CMK (cell line): ENCODE data around the gene SLCO4A1.

Source experiments
- DNase-seq: peaks from one replicate; pipeline ENCODE4 v3.0.0-alpha.2; 2010; ENCODE audit warnings: low read depth

The SLCO4A1 gene

DNA sequence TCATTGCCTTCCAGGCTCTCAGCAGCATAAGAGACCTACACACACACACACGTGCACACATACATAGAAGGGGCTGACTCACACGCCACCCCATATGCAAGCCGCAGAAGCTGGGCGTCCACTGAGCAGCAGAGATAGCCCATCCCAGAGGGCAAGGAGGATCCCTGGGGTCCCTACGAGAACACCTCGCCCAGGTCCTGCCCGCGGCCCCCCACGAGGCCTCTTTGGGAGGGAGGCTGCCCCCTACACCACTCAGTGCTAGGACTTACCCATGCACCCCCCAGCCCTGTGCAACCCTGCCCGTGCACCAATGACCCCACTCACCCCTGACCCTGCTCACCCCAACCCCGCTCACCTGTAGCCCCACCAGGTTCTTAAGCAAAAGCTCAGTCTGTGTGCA, 45.8 kb downstream of the SLCO4A1 start:
- no peak for DNase-seq

DNA sequence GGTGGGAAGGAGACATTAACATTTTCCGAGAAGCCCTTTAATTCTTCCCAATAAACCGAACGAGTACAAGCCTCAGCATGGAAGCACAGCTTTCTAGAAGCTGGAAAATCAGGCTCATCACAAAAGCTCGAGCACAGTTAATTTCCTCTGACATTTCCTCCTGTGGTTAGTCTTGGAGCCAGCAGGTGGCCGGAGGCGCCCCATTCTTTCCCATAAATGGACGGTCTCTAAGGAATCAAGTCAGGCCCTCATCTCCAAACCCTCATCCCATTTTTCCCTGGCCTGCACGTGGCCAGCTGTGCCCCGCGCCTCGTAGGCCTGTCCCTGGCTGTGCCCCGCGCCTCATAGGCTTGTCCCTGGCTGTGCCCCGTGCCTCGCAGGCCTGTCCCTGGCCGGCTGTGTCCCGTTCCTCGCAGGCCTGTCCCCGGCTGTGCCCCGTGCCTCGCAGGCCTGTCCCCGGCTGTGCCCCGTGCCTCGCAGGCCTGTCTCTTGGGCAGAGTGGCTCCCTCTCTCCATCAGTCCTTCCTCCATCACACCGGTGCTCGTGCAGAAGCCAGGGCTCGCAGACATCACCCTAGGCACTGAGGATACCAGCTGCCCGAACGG, 46.7 kb downstream of the SLCO4A1 start:
- no peak for DNase-seq

DNA sequence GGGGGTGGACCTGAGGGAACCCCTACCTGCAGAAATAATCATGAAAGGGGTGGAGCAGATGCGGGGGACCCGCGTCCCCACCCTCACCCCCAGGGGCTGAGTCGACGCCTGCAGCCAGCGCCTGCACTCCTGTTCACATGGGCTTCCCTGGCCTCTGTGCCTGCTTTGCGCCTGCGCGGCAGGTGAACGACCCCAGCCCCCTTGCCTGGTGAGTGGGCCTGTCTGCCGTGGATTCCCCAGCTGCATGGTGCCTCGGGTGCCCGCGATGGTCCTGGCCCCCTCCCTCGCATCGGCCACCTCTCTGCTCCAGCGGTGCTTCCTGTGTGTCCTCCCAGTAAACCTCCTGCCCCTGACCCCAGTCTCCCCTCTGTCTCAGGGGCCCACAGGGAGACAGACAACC, 47.6 kb downstream of the SLCO4A1 start:
- no peak for DNase-seq

DNA sequence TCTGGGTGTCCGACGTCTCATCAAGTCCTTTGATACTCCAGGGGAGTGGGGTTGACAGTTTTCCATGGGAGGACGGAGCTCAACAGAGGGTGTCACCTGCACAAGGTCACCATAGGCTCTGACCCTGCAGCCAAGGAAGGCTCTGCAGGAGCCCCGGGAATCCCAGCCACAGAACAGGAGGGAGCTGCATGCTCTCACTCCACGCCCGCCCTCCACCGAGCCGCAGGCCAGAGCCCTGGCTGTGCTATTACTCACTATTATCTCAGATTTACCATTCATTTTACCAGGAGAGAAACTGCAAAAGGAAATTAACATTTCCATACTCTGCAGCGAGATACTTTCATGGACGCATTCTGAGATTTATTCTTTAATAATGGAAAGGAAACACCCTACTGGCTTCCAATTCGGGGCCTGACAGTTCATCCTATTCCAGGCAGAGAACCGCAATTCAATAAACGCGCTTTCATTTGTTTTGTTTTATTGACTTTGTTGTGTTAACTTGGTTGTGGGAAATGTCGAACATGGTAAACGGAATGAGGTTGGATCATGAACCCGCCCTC, 48.0 kb downstream of the SLCO4A1 start:
- DNase-seq = no peak

DNA sequence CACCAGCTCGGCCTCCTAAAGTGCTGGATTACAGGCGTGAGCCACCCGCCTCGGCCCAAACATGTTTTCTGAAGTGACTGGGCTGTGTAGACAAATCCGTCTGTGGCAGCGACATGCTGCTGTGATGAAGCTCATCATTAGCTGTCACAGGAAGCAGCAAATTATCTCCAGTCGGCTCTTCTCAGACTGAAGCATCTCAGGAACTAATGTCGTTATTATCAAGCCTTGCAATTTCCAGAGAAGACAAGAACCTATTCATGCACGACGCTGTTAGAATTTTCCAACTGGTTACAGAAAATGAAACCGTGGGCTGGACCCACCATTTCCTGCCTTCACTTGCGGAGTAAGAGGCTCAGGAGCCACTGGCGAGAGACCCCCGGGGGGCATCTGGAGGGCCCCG, 49.2 kb downstream of the SLCO4A1 start:
- DNase-seq = no peak

DNA sequence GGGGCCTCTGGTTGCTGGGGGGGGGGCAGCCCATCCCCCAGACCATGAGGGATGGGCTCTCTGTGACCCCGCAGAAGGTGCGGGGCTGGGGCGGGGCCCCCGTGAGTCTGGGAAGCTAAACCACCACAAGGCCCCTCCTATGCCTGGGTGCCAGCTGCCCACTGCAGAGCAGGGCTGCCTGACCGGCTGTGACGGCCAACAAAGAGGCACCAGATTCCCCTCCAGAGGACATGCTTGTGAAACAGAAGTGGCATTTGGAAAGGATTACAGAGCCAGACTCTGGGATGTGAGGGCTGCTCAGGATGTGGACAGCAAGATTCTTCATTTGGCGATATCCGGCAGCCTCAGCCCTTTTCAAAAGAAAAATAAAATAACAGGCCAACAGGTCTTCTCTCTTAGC, 49.9 kb downstream of the SLCO4A1 start:
- no peak for DNase-seq

DNA sequence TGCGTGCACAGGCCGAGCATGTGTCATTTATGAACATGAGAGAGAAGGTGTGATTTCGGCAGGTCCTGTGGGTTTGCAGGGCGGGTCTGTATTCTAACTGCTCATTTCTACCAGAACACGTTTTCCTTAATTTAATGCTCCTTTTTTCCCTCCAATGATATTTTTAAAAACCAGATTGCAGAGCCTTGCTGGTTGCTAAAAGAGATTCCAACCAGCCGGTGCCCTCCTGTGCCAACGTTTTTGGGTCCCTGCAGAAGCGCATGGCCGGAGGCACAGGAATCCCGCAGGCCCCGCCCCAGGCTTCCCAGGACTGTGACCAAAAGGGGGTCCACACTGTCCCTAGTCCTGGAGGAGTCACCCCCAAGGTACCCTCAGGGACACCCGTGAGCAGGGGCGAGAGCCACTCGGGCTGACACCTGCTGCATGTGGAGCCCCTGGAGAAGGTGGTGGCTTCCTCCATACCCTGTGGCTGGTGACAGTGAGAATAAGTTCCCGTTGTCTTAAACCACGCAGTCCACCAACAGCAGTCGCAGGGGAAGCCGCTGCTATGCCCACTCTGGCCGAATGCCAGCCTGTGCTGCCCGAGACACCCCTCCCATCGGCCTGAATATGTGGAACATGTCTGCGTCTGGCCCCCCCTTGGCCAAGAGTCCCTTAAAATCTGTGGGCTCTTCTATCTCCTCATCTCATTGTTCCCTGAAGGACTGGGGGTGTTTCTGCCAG, 50.7 kb downstream of the SLCO4A1 start:
- DNase-seq = no peak

DNA sequence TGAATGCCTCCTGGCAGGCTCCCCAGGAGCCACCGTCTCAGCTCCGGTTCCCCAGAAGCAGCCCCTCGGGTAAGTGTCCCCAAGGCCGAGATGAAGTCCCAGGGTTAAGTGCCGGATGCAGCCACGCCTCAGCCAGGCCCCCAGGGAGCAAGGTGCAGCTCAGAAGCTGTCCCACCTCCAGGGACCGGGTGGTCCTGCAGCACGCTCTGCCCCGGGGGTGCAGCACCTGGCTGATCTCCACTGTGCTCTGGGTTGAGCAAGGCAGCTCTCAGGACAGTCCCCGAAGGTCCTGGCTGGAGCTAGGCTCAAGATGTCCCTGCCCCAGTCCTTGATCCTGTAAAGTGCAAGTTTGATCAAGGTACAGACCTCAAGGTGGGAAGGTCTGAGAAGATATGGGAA, 51.2 kb downstream of the SLCO4A1 start:
- DNase-seq = no peak

DNA sequence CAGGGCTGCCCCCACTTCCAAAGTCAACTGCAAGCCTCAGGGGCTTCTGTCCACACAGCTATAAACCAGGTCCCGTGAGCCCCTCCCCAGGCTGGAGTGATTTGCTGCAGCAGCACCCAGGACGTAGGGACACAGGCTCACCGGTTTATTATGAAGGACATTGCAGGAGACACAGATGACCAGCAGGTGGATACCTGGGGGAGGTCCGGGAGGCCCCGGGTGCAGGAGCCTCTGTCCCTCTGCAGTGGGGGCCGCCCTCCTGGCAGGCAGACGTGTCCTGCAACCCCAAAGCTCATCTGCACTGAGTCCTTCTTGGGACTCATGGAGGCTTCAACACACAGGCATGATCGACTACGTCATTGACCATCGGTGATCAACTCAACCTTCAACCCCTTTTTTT, 51.8 kb downstream of the SLCO4A1 start:
- DNase-seq = no peak

DNA sequence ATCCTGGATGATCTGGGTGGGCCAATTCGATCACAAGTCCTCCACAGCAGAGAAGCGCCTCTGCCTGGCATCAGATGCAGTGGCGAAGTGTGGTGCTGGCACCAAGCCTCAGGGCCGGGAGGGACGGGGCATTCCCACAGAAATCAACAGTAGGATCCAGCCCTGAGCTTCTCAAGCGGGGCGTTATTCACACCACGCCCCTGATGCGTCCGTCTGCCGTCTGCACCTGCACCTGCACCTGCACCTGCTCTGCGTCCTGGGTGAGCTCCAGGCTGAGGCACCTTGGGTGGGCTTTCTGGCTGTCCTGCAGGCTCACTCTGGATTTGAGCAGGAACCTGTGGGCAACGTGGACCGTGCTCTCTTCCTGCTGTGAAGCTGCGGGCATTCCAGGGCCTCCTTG, 52.6 kb downstream of the SLCO4A1 start:
- no peak for DNase-seq

DNA sequence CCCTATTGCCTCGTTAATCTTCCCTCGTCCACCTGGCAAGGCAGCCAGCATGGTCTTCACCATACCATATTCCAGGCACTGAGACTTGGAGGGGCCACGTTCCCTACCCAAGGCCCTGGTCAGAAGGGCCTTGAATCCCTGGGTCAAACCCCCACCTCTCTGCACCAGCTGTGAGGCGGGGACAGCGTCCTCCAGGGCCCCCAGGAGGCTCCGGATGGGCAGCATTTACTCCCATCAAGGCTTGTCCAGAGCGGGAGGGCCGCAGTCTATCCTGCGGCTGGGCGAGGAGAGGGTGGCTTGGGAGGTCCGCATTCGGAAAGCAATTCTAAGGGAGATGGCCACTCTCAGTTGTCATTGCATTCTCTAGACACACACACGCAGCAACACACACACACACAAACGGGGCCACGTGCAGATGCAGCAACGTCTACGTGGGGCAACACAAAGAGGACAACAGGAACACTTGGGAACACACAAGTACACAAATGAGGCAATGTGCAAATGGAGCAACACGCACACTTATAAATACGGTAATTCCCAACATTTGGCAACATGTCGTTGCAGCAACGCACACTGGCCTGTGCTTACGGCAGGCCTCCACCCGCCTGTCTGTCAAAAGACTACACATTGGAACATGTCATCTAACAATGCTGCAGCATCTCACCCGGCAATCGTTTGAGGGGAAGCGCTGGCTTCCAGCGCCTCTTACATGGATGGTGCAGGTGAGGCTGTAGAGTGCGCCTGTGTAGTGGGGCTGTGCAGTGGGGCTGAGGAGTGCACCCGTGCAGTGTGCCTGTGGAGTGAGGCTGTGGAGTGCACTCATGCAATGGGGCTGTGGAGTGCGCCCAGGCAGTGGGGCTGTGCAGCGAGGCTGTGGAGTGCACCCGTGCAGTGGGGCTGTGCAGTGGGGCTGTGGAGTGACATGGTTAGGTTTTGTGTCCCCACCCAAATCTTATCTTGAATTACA, 53.4 kb downstream of the SLCO4A1 start:
- no peak for DNase-seq

DNA sequence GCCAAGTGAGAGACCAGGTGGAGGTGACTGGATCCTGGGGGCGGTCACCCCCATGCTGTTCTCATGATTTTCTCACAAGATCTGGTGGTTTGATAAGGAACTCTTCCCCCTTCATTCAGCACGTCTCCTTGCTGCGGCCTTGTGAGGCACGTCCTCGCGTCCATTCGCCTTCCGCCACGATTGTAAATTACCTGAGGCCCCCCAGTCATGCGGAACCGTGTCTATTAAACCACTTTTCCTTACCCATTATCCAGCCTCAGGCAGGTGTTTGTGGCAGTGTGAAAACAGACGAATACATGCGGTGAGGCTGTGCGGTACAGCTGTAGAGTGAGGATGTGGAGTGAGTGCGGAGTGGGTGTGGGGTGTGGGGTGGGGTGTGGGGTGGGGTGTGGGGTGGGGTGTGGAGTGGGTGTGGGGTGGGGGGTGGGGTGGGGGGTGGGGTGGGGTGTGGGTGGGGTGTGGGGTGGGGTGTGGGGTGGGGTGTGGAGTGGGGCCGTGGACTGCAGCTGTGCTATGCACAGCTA, 54.2 kb downstream of the SLCO4A1 start:
- no peak for DNase-seq

DNA sequence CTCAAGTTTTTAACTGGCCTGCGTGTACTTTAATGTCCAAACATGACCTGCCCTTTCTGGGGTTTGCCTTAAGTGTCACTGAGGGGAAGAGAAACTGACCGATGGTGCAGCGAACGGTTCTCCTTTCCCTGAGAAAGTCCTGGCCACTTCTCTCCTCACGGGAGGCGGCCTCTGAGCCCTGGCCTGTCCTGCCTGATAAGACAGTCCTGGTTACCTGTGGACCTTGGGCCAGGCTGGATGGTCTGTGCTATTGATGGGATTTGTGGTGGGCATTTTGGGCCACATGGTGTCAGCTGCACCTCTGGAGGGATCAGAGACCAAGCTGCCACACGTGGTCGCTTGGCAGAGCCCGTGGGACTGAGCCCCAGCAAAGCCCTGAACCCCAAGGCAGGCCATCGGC, 54.7 kb downstream of the SLCO4A1 start:
- no peak for DNase-seq

DNA sequence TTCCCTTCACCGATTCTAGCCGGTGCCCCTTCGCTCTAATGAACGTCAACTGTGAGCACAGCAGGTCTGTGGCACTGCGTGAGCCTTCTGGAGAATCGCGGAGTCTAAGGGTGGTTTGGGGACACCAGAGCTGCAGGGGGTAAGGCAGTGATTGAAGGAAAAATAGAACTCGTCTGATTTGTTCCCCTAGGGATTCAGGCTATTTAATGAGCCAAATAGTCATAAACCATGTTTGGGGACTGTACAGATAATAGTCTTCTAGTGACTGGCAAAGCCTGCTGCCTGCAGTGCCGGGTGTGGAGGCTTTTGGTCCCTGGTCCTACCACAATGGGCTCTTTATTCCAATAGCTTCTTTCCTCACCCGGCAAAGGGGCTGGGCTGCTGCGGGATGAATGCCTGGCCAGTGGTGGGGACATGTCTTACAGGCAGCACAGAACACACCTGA, 55.2 kb downstream of the SLCO4A1 start:
- no peak for DNase-seq

DNA sequence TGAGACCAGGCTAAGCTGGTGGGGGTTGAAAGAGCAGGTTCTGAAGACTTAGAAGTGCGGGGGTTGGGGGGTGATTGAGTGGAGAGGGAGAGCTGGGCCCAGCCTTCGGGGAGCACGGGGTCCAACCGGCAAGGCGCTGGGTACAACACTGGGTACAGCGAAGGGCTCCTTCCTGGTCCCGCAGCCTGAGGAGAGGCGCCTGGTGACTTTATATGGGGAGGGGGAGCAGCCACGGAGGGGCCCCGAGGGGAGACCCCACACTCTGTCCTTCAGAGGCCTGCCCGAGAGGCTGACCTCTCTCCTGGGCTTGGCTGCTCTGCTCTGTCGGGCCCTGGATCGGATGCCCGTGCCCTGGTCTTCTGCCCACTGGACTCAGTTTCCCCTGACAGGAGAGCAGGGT, 55.9 kb downstream of the SLCO4A1 start:
- no peak for DNase-seq

DNA sequence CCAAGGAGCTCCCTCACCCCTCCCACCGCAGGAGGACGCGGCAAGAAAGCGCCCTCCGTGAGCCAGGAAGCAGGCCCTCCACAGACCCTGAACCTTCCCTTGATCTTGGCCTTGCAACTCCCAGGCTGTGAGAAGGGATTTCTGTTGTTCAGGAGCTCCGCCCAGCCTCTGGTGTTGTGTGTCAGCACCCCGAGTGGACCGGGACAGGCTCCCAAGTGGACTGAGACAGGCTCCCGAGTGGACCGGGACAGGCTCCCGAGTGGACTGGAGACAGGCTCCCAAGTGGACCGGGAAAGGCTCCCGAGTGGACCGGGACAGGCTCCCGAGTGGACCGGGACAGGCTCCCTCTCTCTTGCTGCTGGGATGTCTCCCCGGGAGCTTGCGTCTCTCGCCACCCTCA, 57.0 kb downstream of the SLCO4A1 start:
- DNase-seq = no peak

DNA sequence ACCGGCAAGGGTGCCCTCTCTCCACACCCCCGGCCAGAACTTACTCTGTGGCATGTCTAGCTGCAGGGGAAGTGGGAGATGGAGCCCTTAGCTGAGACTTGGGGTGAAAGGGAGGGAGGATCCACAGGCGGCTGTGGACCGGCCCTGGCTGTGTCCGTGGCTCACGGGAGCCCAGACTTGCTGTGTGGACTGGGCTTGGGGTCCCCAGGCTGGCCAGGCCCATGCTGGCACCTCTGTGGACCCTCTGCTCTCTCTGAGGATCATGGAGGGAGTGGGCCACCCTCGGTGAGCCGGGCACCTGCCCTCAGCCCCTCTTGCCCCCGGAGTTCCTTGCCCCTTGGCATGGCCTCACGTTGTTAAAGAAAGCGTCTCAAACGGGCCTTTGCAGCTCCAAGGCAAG, 57.4 kb downstream of the SLCO4A1 start:
- no peak for DNase-seq

DNA sequence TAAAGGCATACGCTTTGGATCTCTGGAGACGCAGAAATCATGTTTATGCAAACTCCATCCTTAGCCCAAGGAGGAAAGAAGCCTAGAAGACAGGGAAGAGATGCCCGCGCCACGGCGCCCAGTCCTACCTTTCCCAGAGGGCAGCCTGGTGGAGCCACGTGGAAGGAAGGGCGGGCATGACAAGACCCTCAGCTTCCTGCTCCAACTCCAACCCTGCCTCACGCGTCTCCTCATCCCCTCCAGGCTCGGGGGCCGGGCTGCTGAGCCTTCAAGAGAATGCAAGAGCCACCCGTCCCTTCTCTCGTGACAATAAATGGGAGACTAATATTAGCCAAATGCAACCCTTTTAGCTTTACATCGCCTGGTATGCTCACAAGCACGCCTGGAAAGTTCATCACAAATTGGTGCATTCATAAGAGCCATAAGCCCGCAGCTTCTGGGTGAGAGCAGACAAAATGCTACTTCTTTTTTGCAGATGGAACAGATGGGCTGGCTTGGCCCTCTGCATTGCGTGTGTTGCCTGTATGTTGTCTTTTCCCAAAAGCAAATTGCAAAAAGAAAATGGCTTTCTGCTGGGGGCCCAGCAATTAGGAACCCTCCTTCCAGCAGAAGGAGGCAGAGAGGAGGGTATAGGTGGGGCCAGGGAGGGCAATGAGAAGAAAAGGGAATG, 58.1 kb downstream of the SLCO4A1 start:
- no peak for DNase-seq

DNA sequence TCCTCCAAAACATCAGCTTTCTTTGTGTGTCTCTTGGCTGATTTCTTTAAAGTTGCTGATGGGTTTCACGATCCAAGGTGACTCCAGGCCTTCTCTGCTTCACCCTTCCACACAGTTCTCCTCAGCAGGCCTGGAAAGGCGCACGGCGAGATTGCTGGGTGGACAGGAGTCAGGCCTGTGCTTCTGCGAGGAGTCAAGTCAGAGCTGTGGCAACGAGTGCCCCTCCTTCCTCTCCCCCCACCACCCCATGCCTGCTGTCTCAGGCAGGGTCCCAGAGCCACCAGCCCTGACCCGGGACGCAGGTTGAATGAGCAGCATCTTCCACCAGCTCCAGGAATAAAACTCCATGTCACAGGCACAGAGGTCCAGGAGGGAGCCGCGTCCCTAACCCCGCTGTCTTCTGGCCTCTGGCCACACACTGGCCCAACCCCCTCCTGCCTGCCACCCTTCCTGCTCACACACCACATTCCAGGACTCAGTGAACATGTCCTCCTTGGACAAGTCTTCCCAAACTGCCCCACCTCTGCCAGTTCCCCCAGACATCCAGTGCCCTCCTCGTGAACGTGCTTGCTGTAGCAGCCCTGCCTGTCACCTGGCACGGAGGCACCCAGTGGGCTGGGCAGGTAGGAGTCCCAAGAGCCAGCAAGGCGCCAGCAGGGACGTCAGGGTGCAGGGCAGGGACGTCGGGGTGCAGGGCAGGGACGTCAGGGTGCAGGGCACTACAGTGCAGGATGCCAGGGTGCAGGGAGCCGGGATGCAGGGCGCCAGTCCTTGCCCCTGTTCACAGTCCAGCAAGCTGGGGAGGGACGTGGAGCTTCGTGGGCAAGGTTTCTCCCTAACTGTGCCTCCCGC, 59.1 kb downstream of the SLCO4A1 start:
- no peak for DNase-seq

DNA sequence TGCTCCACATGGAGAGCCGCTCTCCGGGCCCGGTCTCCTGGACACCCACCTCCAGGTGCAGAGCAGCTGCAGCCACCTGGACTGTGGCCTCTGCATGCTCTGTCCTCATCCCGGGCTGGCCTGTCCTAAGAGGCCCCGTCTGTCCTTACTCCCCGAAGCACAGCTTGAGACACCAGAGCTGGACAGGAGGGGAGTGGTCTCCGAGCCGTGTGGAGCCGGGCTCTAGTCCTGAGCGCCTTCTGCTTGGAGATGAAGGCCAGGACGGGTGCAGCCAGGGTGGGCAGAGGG, 59.7 kb downstream of the SLCO4A1 start:
- no peak for DNase-seq
